Rectal smooth muscle tissue (tissue), 1 donor: ENCODE measurements around the gene SPRED2.

Experiments used
- H3K27ac ChIP-seq: one replicate; pipeline ENCODE4 v1.7.0; 2013; ENCODE audit warnings: low read depth, low read length, inconsistent platforms
- H3K27me3 ChIP-seq: one replicate; pipeline ENCODE4 v1.7.0; 2013; ENCODE audit warnings: low read length; ENCODE audit not compliant: control insufficient read depth, insufficient read depth
- H3K36me3 ChIP-seq: one replicate; pipeline ENCODE4 v1.7.0; 2013; ENCODE audit warnings: low read length; ENCODE audit not compliant: control insufficient read depth, insufficient read depth
- H3K4me1 ChIP-seq: one replicate; pipeline ENCODE4 v1.7.0; 2013; ENCODE audit warnings: low read length; ENCODE audit not compliant: control insufficient read depth, insufficient read depth
- H3K4me3 ChIP-seq: one replicate; pipeline ENCODE4 v1.7.0; 2013; ENCODE audit warnings: low read length
- H3K9ac ChIP-seq: one replicate; pipeline ENCODE4 v1.7.0; 2013; ENCODE audit warnings: low read length

The SPRED2 gene

DNA sequence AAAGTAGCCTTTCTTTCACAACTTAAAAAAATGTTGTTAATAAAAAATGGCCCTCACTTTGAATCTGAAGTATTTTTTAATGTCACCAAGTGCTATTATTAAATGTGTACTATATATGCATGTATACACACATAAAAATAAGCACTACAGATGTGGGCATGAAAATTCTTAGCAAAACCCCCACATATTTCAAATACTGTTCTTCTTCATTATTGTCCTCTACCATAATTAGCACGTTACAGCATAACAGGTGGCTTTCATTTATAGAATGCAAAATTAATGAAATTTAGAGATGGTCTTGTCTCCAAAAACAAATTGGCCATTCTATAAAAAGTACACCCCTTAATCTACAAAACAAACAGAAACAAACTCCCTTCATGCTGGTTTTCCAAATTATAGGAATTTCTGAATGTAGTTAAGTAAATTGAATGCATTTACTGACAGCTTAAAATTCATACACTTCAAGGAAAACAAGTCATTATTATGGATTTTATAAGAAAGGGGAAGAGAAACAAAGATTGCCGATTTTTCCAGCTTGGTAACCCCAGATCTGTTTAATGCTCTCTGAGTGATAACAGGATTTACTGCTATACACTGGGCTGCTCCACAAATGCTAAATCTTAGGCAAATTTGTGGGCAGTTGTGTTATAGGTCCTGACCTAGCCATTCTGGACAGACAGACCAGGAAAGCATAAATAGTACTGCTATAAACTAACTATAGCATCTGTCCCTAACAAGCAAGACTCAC, 67.2 kb downstream of the SPRED2 start:
- H3K4me1 ChIP-seq: peaks cover 7% of the 10 kb centered on the region
- no peak overlapping the region for H3K9ac ChIP-seq
- no peak overlapping the region for H3K27ac ChIP-seq
- H3K27me3 ChIP-seq: no peaks in the 10 kb centered on the region
- no peaks in the 10 kb centered on the region for H3K36me3 ChIP-seq
- no peak overlapping the region for H3K4me3 ChIP-seq

DNA sequence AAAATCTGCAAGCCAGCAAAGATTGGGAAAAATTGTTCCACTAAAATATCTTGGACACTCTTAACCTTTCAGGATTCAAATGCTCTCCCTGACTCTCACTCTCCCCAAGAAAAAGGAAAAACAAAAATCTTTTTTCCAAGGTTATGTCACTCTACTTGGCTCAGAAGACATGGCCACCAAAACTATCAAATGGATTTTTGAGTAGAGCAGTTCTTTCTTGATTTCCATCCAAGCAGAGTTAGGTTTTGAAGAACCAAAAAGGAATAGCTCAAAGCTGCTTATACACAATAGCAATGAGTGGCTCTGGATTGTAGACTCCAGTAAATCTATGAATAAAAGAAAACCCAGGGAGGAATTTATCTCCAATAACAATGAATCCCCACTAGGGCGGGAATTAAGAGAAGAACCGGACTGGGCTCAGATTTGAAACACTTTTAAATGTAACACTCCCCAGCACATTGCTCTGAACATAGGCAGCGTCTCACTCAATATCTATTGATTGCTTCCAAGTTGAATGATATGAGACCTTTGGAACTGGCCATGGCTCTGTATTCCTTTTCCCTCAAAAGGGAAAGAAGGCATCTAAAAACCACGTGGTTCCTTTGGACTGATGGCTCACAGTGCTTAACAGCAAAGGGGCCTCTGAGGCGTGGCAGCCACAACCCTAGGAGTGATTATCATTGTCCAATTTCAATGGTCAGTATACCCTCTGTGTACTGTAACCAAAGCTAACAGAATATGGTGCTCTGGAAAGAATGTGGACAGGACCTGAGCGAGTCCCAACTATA, 68.3 kb downstream of the SPRED2 start:
- Histone ChIP-seq H3K36me3 (no peaks in the 10 kb centered on the region), H3K27ac (no peak overlapping the region), H3K4me1 (peaks cover 7% of the 10 kb centered on the region), H3K27me3 (no peaks in the 10 kb centered on the region), H3K4me3 (no peak overlapping the region), H3K9ac (no peak overlapping the region)

DNA sequence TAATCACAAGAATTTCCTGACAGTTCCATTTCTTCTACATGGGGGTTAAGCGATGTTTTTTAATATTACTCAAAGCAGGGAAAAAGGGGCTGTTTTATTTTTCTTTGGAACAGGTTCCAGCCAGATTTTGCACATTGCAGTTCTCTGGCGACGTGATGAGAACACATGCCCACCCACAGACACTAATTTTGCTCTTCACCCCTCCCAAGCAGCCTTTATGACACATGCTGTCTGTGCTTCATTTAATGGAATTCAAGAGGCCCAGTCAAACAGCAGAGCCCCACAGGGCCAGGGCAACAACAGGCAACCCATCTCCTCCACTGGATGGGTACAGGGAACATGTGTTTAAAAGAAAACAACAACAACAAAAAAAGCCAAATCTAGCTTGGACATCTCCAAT, 70.8 kb downstream of the SPRED2 start:
- peaks cover 6% of the 10 kb centered on the region for H3K4me1 ChIP-seq
- no peak overlapping the region for H3K27ac ChIP-seq
- no peak overlapping the region for H3K9ac ChIP-seq

DNA sequence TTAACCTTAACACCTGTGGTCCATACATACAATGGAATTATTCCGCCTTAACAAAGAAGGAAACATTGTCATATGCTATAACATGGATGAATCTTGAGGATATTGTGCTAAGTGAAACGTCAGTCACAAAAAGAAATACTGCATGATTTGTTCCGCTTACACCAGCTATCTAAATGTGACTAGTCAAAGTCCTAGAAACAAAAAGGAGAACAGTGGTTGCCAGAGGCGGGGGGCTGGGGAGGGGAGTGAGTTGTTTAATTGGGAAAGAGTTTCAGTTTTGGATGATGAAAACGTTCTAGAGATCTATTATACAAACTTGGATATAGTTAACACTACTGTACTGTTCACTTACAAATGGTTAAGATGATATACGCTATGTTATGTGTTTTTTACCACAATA, 72.0 kb downstream of the SPRED2 start:
- no peak overlapping the region for H3K4me3 ChIP-seq
- H3K4me1 ChIP-seq: peaks cover 2% of the 10 kb centered on the region
- H3K36me3 ChIP-seq: no peaks in the 10 kb centered on the region
- no peak overlapping the region for H3K27ac ChIP-seq
- no peaks in the 10 kb centered on the region for H3K27me3 ChIP-seq
- no peak overlapping the region for H3K9ac ChIP-seq

More for the DNA sequence above, 70.8 kb downstream of the SPRED2 start:
- Histone ChIP-seq H3K4me3 (no peak overlapping the region), H3K36me3 (no peaks in the 10 kb centered on the region), H3K27me3 (no peaks in the 10 kb centered on the region)

DNA sequence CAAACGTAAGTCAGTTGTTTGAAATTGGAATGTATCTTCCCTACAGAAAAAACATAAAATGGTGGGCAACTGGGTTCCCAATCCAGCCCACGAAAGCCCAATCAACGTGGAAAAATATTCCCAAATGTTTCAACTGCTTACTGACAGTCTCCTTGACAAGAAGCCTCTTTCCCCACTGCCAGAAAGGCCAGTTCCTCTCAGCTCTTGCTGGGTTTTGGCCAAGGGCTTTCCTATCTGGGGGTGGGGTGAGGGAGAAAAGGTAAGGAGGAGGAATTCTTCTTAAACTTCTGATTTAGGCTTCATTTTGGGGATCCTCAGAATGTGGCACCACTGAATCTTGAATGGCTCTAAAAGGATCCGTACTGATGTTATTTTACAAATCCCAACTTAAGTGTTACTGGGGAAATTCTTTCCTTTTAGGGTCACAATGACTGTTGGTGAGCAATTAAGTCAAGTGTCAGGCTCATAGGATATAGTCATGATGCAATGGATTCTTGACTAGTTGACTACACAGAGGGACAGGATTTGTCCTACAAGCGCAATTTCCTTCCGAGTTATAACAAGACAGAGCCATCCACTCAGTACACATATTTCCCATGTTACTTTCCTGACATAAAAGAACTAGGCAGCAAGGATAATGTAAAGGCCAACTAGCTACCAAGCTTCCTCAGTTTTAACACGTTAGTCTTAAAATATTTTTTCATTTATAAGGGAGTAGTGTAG, 73.6 kb downstream of the SPRED2 start:
- Histone ChIP-seq H3K4me3 (no peak overlapping the region), H3K4me1 (peaks cover 2% of the 10 kb centered on the region), H3K36me3 (no peaks in the 10 kb centered on the region), H3K27ac (no peak overlapping the region), H3K9ac (no peak overlapping the region), H3K27me3 (no peaks in the 10 kb centered on the region)

DNA sequence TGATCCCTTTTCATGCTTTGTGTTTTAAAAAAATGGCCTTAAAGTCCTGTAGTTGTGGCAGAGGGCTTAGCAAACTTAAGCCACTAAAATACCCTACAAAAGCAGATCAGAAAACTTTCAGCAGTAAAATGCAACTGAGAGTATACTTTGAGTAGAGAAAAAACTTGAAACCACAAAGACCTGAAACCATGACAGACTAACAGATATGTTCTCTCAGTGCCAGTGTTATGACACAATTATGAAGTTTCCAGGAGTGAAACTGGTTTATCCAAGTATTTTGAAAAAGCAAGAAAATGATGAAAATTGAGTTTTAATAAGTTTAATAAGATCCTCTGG, 74.5 kb downstream of the SPRED2 start:
- no peaks in the 10 kb centered on the region for H3K27me3 ChIP-seq
- no peak overlapping the region for H3K27ac ChIP-seq
- H3K36me3 ChIP-seq: no peaks in the 10 kb centered on the region
- H3K4me1 ChIP-seq: peaks cover 2% of the 10 kb centered on the region
- no peak overlapping the region for H3K9ac ChIP-seq
- no peak overlapping the region for H3K4me3 ChIP-seq

DNA sequence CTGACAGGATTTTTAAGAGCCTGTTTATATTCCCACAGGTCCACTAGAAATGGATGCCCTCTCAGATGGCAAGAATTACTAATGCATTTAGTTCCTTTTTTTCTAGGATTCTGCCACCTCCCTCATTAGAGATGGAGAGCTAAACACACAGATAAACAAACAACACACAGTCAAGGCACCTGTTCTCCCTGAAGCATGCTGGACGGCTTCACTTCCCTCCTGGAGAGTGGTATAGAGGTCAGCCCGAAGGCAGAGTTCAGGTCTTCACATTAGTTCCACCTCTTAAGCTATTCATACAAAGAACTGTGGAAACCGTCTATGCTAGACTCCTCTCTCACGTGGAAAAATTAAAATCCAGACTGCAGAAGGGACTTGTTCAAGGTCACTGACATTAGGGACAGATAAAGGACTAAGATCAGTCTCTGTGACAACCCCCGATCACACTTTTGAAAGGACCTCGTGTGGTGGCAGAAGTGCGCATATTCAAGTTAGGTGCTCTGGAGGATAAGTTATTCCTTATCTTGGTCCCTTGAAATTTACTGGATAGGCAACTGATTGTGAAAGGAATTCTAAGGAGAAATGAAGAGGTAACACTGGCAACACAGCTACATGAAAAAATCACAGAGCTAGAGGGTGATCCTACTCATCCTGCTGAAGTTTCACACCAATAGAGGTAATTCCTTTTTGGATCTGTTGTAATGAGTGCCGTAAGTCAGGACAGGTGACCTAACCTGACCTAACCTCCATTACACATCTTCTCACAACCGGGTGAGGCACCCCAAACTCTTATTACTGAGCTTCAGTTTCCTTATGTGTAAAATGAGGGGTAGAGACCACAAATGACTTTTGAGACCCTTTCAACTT, 75.1 kb downstream of the SPRED2 start:
- Histone ChIP-seq H3K27ac (no peak overlapping the region), H3K36me3 (no peaks in the 10 kb centered on the region), H3K27me3 (no peaks in the 10 kb centered on the region), H3K9ac (no peak overlapping the region), H3K4me3 (no peak overlapping the region), H3K4me1 (peaks cover 2% of the 10 kb centered on the region)

DNA sequence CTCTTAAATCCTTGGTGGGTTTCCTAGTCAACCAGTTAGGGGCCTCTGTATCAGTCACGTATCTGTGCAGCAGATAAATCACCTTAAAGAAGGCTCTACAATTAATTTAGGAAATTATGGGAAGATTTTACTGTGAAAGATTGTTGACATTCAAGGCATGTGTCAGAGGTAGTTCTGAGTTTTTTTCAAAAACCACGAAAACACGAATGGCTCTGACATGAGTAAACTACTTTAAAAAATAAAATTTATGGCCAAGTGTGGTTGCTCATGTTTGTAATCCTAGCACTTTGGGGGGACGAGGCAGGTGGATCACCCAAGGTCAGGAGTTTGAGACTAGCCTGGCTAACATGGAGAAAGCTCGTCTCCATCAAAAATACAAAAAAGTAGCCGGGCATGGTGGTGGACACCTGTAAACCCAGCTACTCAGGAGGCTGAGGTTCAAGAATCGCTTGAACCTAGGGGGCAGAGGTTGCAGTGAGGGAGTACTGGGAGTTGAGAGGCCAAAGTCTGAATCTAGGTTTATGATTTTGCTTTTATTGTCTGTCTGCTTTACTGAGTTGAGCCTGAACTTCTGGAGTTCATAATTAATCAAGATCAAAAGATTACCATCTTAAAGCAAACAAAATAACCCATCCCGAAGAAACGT, 77.1 kb downstream of the SPRED2 start:
- H3K36me3 ChIP-seq: no peaks in the 10 kb centered on the region
- H3K27me3 ChIP-seq: no peaks in the 10 kb centered on the region
- no peak overlapping the region for H3K4me3 ChIP-seq
- H3K4me1 ChIP-seq: peaks cover 2% of the 10 kb centered on the region
- no peak overlapping the region for H3K9ac ChIP-seq
- no peak overlapping the region for H3K27ac ChIP-seq

DNA sequence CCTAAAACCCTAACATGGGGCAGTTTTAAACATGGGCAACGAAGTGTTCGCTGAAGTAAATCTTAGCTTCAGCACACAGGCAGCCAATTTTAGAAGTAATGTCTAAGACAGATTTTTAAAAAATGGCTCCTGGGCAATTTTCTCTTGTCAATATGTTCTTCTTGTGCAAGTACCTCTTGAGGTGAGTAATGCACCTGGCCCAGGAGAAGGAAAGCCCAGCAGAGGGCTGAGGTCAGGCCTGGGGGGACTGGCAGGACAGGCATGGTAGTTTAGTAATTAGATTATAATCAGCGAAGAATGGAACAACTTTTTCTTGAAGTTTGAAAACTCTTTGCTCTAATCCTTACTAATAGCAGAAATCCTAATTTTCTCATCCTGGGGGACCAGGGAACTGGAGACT, 77.6 kb downstream of the SPRED2 start:
- Histone ChIP-seq H3K27me3 (no peaks in the 10 kb centered on the region), H3K4me3 (no peak overlapping the region), H3K9ac (no peak overlapping the region), H3K27ac (no peak overlapping the region), H3K4me1 (peaks cover 2% of the 10 kb centered on the region), H3K36me3 (no peaks in the 10 kb centered on the region)

DNA sequence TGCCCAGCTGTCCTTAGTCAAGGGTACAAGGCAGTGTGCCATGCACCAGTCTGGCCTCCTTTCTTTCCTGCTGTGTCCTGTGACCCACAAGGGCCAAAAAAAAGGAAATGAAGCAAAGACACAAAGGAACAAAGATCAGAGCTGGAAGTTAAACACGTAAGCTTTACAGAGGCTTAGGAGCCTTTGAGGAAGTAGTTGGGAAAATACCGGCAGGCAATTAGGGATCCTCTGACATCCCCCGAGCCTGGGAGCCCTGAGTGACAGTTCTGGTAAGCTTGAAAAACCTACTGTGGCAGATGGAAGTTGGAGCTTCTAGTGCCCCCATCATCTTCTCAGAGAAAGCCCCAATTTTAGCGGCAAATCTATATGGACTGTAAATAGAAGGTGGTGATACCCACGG, 78.5 kb downstream of the SPRED2 start:
- Histone ChIP-seq H3K9ac (no peak overlapping the region), H3K27ac (no peak overlapping the region), H3K4me3 (no peak overlapping the region), H3K36me3 (no peaks in the 10 kb centered on the region), H3K4me1 (peaks cover 4% of the 10 kb centered on the region), H3K27me3 (no peaks in the 10 kb centered on the region)

DNA sequence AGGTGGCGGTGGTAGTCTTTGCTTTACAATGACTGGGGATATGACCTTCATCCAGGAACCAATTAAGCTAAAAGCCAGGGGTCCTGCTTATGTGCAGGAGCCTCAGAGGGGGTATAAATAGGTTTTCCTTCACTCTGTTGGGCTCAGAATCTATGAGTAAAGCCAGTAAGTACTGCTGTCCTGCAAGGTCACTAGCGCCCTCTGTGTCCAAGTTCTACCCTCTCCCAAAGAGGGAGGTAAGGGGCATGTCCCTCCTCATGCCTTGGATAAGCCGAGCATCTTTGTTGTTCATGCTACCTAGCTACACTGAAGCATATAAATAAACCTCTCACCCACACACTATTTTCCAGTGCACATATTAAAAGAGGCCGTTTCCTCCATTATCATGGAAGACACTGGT, 79.4 kb downstream of the SPRED2 start:
- H3K4me1 ChIP-seq: peaks cover 2% of the 10 kb centered on the region
- H3K27ac ChIP-seq: no peak overlapping the region
- no peaks in the 10 kb centered on the region for H3K27me3 ChIP-seq
- no peak overlapping the region for H3K4me3 ChIP-seq
- H3K9ac ChIP-seq: no peak overlapping the region
- no peaks in the 10 kb centered on the region for H3K36me3 ChIP-seq
